HCT116 (cell line): Measurements from ENCODE around the gene HOXD8.

ENCODE experiments used
- CEBPB ChIP-seq: IDR thresholded peaks from 2 replicates; pipeline ENCODE4 v1.6.1; 2012; ENCODE audit warnings: low read depth
- CTCF ChIP-seq, 3 experiments: fragments of 200-600 bp in 1 of 3; sonication (generic) in 1 of 3; IDR thresholded peaks in 2 of 3; conservative IDR thresholded peaks in 1 of 3; 2 replicates each; pipeline ENCODE4 v1.5.1; 2012 to 2017; ENCODE audit warnings: low read depth in 2 of 3, low read length in 2 of 3, antibody characterized with exemption in 1 of 3, borderline replicate concordance in 1 of 3, control low read depth in 1 of 3, mild to moderate bottlenecking in 1 of 3, mixed read lengths in 1 of 3, mixed run types in 1 of 3, moderate library complexity in 1 of 3; ENCODE audit not compliant: insufficient read depth in 1 of 3
- EGR1 ChIP-seq: IDR thresholded peaks from 2 replicates; pipeline ENCODE4 v1.6.1; 2012; ENCODE audit warnings: low read depth
- ELF1 ChIP-seq: IDR thresholded peaks from 2 replicates; pipeline ENCODE4 v1.6.1; 2012; ENCODE audit warnings: low read depth, borderline replicate concordance
- EZH2 ChIP-seq: fragments of 200-600 bp; sonication (generic); IDR thresholded peaks from 2 replicates; pipeline ENCODE4 v1.6.1; 2017; ENCODE audit warnings: antibody characterized with exemption, mixed run types
- POLR2A ChIP-seq: IDR thresholded peaks from 2 replicates; pipeline ENCODE4 v1.7.0; 2011; ENCODE audit warnings: borderline replicate concordance; ENCODE audit not compliant: insufficient read depth, insufficient read length; ENCODE audit errors: extremely low read depth
- POLR2AphosphoS5 ChIP-seq: IDR thresholded peaks from 2 replicates; pipeline ENCODE4 v1.6.1; 2011; ENCODE audit warnings: mild to moderate bottlenecking, low read depth, low read length, moderate library complexity
- ZBTB33 ChIP-seq: IDR thresholded peaks from 2 replicates; pipeline ENCODE4 v1.6.1; 2011; ENCODE audit warnings: mild to moderate bottlenecking, low read length, moderate library complexity; ENCODE audit not compliant: insufficient replicate concordance; ENCODE audit errors: extremely low read depth

- TF ChIP-seq CTCF (IDR thresholded peaks at IDR 0.05 in 2 of 3, conservative IDR thresholded peaks at IDR 0.05 in 1 of 3; ENCODE audit: borderline replicate concordance in 1 of 3, insufficient read depth in 1 of 3, low read depth in 2 of 3, low read length in 2 of 3) (no peak), POLR2A (no peak), ZBTB33 (no peak), POLR2AphosphoS5 (no peak), CEBPB (no peak), ELF1 (no peak), EZH2 (no peak), EGR1 (no peak)
Measured at GRCh38 chr2:176158855-176159662, 29.6 kb downstream of the HOXD8 start.
